Activated CD4-positive, alpha-beta T cell treated with anti-CD3 and anti-CD28 coated beads for 24 hours (primary cell): ENCODE measurements around the gene TLX1.
A peak's percentile ranks its signal among the peaks of the same experiment; 100 is the strongest.

Source experiments
- DNase-seq, 2 donors: peaks; one replicate each; pipeline ENCODE4 v3.0.0-alpha.2; 2020; ENCODE audit warnings: low read depth in 2 of 2

TLX1 gene

DNA sequence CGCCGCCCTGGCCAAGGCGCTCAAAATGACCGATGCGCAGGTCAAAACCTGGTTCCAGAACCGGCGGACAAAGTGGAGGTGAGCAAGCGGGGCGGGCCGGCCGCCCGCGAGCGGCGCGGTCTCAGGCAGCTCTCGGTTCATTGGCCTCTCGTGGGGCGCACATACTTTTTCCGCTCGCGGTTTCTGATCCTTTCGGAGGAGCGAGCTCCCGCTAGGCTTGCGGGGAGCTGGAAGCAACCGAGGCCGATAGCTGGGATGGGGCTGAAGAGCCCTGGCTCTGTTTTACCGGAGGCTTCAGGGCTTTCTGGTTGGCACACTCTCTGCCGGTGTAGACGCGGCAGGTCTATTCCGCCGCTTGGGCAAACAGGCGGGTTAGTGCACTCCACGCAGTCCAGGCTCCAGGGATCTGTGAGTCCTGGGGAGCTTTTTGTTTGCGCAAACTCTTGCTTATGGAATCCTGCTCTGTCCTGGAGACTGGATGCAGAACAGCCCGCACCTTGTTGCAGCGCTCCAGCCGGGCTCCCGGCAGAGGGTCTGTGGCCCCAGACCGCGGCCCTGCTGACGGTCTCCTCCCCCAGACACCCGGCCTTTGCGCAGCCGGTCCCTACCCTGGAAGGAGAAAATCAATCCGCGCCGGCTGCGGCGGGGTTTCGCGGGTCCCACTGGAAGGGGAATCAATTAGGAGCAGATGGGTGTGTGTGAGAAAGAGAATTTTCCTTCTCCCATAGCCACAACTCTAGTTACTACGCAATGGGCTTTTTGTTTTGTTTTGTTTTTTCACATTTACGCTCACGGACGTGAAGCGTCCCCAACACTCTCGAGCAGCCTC lies 3.4 kb downstream of the TLX1 start:
- no peak for DNase-seq

DNA sequence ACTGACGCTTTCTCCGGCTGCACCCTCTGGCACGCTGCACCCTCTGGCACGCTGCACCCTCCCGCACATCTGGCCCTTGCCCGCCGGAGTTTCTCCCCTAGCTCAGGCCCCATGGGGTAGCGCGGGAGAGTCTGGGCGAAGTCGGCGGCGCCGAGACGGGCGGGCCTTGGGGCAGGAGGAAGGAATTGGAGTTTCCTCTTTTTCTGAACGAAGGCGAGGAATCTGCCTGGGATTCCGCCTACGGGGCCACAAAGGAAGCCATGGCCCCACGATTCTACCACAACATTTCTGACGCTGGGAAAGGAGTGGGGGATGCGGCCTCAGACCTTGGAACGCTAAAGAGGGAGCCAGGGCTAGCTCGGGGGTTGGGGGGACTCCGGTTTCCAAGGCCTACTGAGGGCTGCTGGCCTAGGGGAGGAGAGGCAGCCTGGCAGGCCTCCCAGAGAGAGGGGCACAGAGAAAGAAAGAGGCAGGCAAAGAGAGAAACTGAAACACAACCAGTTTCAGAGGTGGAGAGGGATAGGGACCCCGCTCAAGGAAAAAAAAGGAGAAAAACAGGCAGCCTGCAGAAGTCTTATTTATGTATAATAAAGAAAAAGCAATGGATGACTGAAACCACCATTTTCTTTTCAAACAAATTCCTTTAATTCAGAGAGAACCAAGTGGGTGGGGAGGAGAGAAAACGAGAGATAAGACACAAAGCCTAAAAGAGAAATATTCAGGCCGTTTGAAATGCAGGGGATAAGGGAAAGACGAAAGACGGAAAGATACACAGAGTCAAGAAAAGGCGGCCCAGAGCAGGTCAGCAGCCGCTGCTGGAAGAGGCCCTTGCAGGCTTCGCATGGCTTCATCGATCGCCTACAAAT lies 4.3 kb downstream of the TLX1 start:
- DNase-seq = no peak

DNA sequence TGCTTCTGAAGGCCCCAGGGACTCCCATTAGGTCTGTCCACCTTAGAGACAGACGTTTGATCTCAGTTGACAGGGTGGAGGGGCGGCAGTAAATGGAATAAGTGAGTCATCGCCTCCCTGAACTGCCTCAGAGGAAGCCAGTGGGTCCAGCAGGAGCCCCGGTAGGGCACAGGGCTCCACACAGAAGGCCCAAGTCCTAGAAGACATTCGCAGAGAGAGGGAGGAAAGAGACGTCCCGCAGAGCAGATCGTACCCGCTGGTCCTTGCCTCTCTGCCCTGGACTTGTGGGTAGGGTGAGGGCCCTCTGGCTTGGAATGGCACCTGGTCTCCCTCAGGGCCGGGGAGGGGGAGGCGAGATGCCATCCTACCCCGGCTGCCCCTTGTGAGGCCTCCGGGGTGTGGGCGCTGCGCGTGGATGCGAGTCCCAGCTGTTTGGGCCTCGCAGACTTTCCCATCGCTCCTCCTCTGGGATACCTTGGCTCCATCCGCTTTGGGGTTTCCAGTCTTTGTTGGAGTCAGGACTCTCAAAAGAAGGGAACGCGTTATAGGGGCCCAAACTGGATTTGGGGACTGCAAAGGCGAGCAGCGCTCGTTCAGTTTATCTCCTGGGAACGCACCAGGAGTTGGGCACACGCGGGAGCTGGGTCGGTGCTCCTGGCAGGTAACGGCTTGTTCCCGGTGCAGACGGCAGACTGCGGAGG lies 5.1 kb downstream of the TLX1 start:
- no peak for DNase-seq

DNA sequence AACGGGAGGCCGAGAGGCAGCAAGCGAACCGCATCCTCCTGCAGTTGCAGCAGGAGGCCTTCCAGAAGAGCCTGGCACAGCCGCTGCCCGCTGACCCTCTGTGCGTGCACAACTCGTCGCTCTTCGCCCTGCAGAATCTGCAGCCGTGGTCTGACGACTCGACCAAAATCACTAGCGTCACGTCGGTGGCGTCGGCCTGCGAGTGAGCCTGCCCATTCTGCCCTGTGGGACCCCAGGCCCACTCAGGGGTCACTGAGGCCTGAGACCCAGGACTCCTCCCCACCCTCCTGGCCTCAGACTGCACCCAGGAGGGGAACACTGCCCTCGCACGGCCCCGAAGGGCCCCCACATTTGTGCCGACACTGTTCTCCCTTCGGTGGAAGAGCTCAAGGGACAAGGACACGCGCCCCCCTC lies 5.6 kb downstream of the TLX1 start:
- DNase-seq = no peak

DNA sequence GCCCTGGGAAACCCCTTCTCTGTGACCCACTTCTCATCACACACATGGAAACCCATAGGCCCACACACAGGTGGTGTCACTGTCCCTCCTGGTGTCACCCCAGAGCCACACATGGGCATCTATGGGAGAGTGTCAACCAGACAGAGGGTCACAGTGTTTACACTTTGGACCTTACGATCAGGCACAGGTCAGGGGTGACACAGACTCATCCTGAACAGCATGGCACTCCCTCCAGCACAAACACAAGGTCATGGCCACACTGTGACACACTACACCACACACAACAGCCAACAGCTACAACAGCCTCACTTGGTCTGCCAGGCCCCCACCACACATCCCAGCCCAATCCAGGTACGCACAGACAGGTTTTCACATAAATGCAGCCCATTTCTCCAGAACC lies 6.2 kb downstream of the TLX1 start:
- no peak for DNase-seq

DNA sequence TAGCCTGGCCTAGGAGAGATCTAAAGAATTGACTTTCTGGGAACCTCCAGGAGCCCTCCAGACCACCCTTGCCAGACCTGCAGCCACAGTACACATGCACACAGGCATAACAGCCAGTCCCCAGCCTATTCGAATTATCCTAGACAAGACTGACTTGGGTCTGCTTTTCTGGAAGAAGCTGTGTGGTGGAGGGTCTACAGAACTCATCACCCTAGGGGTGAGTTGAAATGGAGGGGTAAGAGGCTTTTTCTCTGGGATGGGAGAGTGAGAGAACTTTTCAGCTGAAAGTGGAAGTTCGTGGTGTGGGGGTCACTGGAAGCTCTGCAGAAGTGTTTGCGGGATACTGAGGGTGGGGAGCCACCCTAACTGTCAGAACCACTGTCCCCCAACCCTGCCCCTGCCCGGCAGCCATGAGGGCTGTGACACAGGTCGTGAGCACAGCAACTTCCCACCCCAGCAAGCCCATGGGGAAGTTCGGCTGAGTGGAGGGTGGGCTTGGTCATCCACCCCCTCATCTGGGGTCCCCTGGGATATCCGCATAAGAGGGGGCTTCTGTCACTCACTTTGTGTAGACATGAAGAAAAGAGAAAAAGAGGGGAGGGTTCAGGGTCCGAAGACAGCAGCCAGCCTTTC lies 7.8 kb downstream of the TLX1 start:
- DNase-seq = no peak

DNA sequence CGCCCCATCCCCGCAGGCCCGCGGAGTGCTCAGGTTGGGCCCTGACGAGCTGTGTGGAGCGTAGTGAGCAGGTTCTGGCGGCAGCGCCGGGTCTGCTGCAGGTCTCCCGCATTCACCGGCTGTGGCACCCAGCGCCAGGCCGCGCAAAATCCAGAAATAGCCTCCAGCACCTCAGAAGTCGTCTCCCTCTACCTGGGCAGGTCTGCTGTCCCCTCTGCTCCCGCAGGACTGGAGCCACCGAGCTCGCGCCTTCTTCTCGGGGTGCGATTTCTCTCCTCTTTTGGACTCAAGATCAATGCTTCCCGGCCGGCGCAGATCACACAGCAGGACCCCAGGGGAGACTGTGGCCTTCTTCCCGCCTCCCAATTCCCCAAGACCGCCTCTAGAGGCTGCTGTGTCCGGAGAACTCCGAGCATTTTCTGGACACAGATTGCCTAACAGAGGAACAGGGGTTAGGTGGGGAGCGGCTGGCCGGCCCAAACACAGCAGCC lies 8.4 kb downstream of the TLX1 start:
- DNase-seq = no peak

DNA sequence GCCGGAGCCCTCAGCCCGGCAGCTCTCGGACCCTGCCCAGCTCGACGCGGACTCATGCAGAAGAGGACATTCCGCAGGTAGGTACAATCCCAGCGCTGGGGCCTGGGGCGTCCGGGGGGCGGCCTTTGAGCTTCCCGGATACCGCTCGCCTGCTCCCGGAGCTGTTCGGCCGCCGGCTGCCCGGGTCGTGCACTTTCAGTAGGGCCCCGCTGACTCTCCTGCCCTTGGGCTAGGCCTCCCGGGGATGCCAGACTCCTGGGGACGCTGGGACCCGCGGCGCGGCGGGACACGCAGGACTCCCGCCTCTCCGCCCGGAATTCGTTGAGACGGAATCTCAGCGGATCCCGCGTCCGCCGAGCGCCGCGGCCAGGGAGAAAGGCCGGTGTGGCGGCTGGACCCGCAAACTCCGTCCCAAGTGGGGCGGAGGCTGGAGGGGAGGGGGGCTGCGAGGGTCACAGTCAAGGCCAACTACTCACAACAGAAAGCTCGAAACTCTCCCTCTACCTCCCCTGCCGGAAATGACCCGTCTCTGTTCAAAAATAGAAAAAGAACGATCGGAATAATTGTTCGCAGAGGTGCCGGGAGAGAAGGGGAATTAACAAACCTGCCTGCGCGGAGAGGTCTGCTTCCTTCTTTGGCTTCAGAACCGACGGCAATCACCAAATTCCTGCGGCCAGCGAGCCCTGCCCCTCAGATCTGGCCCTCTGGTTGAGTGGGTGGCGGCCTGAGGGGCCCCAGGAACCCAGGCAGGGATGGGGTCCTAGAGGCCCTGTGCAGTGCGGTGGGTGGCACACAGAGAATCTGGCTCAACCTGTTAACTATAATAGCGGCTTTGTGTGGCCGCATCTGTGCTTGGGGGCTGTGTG lies 9.2 kb downstream of the TLX1 start:
- no peak for DNase-seq

DNA sequence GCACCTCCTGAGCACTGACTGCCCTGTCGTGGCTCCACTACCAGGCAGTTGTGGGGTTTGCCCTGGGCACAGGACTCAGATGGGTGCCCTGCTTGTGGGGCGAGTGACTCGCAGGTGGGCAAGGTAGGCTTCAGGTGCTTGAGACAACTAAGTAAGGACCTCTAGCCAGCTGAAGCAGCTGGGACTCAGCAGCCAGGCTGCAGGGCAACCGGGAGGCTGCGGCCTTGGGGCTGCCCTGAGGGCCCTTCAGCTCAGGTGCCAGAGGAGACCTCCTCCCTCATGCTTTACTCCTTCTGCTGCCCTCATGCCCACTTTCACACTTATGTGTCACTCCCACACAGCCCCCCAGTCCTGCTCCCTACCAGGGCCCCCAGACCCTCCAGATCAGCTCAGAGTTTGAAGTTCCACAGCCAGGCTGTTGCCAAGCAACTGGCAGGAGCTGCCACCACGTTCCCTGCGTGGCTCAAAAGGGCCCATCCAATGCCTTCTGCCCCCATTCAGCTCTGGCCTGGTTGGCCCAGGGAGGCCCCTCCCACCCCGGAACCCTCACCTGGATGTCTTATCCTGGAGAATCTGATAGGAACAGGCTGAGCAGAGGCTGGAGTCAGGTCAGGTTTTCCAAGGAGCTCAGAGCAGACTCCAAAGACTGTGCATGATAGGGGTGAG lies 10.0 kb downstream of the TLX1 start:
- no peak for DNase-seq

DNA sequence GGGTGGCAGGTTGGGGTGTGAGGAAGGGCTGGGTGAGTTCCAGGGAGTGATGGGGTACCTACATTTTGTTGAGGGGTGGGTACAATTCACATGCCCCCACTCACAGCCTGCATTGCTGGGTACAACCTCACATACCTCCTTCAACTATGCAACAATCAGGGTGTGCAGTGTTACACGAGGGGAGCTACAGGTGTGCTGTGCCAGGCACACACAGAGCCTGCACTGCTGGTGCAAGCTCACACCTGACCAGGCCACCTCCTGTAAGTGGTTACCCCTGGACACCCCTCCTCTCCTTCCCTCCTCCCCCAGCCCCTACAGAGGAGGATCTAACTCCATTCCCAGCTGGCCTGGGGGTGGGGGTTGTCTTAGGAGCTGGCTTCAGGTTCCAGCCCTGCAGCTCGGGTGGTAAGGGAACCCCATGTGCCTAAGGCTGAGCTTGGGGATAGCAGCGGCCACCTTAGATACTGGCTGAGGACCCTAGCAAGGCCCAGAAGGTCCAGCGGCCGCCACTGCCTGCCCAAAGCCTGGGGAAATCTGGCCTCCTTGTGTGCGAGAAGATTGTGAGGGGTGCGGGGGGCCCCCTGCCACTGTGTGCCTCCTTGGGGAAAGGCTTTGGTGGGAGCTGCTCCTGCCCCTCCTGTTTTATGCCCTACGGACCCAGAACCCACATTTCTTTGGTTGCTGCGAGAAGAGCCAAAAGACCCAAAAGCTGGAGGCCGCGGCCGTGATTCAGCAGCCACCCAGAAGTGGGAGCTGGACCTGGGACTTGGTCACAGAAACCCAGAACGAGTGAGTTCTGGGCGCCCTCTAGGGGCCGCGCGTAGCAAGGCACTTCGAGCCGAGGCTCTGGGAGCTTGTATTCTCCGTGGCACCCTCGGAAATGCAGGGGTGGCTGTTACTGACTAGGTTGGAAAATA lies 10.8 kb downstream of the TLX1 start:
- DNase-seq = peak; percentile 74 to 84

DNA sequence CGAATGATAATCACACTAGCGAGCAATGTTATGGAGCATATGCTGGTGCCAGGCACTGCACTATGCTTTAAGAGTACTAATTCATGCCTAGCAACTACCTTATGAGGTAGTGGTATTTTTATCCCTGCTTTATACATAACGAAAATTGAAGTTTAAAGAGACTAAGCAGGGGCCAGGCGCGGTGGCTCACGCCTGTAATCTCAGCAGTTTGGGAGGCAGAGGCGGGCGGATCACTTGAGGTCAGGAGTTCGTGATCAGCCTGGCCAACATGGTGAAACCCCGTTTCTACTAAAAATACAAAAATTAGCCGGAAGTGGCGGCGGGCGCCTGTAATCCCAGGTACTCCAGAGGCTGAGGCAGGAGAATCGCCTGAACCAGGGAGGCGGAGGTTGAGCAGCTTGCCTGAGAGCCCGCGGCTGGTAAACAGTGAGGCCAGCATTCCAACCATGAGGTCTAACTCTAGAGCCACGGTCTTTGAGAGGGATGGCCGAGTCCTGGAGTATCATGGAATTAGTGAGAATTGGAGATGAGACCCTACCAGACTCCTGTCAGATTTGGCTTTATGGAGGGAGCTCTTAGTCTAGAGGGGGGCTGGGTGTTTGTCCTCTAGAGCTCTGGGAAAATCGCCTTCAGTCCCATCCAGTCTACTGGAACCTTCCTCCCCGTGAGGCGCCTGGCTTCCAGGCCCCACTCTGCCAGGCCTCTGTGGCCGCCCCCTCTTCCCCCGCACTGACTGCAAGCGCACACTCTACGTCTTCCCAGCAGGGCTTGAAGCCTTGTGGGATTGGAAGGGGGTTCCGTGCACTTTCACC lies 11.6 kb downstream of the TLX1 start:
- no peak for DNase-seq

DNA sequence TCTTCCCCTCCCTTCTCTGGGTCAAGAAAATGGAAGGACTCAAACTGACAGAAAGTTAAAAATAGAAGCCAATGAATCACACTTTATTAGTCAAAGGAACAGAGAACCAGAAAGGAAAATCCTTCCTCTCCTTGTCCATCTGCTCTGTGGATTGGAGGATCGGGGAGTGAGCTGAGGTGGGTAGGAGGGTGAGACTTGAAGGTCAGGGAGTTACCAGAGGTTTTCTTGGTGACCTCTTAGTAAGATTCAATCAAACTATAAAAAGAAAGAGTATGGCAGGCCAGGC lies 12.2 kb downstream of the TLX1 start:
- no peak for DNase-seq

DNA sequence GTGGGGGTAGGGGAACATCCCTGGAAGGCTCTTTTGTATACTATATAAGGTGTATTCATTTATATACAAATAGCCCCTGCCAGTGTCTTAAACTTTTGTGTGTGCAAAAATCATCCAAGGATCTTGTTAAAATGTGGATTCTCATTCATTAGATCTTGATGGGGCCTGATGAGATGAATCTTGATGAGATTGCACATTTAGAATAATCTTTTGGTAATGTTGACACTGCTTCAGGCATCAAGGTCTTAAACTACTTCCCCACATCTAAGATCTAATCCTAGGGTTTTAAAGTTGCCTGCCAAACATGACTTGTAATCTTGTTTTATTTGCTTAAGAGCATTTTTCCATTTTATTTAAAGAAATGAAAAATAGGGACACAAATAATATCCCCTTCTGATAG lies 13.0 kb downstream of the TLX1 start:
- no peak for DNase-seq

DNA sequence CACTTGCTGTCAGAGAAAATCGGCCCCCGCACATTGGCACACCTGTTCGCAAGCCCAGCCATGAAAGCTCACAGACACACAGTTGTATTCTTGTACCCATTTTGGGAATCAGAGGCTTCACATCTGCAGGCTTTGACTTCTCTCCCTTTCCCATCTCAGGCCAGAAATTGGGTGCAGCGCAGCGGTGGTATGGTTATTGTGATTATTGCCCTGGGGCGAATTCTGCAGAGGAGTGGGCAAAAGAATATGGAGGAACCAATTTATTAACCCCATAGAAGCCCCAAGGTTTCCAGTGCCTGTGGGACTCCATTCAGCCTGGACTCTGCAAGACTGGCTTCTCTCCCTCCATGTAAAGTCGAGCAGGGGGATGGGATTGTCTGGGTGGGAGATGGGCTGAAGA lies 14.0 kb downstream of the TLX1 start:
- DNase-seq = no peak

DNA sequence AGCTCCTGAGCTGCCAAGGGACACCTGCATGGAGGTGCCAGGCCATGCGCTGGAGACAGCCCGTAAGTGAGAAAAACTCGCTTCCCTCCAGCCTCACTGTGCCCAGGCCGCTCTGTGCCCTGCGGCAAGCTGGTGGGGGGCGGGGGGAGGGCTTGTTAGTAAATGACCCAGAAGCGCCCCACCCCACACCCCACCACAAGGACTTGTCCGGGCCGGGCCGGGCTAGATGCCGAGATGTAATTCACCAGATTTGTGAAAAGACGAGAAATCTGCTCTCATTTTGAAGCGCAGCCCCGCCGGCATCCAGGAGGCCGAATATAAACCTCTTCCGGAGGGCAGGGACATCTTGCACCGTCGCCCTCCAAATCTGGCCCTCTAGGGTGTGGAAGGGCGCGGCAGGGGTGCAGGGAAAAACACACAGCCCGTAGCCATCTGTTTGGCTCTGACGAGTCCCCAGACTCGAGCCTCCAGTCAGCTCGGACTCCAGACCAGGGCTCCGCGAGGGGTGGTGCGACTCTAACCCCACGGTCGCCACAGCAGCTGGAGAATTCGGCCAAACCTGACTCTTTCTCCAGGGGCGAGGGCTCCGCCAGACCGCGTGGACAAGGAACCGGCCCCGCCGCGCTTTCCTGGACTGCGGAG lies 14.8 kb downstream of the TLX1 start:
- no peak for DNase-seq

DNA sequence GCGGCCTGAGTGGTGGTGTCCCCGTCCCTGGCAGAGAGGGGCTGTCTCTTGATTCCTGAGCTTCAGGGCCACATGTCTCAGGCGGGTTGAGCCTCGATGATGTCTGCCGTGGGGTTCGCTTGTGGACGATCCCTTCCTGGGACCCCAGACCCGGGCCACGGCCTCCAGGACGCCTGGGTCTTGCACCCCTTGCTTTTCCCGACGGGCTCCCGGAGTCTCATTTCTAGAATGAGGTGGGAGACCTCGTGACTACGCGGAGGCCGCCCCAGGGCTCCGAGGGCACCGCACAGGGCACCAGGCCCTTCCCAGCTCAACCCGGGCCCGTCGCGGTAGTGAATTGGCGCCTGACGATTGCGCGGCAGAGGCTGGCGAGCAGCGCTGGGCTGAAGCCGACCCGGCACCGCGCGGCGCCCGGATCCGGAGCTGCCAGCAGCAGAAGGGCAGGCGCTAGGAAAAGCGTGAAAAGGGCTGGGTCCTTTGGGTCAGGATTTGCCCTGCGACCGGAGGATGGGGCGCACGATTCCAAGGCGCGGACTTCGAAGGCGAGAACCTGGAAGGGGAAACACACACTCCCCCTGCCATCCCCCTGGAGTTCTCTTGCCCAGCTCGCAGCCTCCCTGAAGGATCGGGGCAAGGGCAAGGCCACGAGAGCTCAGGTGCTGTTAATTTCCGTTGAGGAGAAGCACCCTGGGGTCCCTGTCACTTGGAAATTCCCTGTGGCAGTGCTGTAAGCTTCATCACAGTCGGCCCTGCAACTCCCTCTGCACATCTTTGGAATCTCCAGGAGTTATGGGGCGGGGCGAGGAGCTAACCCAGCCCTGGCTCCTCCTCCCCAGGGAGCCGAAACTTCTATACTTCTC lies 15.5 kb downstream of the TLX1 start:
- DNase-seq = no peak

DNA sequence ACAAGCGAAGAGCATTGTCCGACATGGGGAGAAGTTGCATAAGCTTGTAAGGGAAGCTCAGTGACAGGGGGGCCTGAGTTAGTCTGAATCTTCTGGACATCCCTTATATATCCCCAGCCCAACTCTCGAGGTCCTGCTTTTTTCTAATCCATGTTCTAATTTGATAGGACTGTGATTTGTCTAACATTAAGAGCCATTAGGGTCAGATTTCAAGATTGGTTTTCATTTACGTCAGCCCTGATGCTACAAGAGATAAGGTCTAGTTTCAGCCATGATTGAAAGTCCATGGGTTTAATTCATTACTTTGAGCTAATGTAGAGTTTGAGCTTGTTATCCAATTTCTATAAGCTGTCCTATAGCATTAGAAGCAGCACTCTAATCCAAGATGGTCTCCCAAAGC lies 20.3 kb downstream of the TLX1 start:
- DNase-seq = no peak
